K562 (cell line): ENCODE data around the gene VPS37B. TPM values are rescaled to one million over a fixed set of nuclear protein-coding genes. Genes with fewer than 3 reads are reported as not detected.

Experiments
- ATF3 ChIP-seq, 2 experiments: fragments of 450-650 bp in 1 of 2; sonication (generic) in 1 of 2; formaldehyde crosslinking in 1 of 2; IDR thresholded peaks in 1 of 2; conservative IDR thresholded peaks in 1 of 2; 2 replicates each; pipeline versions ENCODE4 v1.6.1 to v1.8.1; 2016 to 2023; ENCODE audit warnings: mild to moderate bottlenecking in 2 of 2, moderate library complexity in 2 of 2, inconsistent platforms in 1 of 2, missing genetic modification reagents in 1 of 2
- CREM ChIP-seq: IDR thresholded peaks from 2 replicates; pipeline ENCODE4 v1.6.1; 2014; ENCODE audit warnings: antibody characterized with exemption, low read depth
- FOXK2 ChIP-seq, 2 experiments: fragments of 450-650 bp; IDR thresholded peaks in 1 of 2; conservative IDR thresholded peaks in 1 of 2; 2 replicates each; pipeline ENCODE4 v1.6.1; 2016; ENCODE audit warnings: low read depth in 2 of 2, mild to moderate bottlenecking in 1 of 2
- JUND ChIP-seq, 2 experiments: IDR thresholded peaks; 2 replicates in 1 of 2; 3 replicates in 1 of 2; pipeline ENCODE4 v1.6.1; 2011; ENCODE audit warnings: borderline replicate concordance in 2 of 2, low read depth in 2 of 2, low read length in 2 of 2, improper control_type of control experiment in 1 of 2, missing biosample characterization in 1 of 2, missing genetic modification characterization in 1 of 2, missing genetic modification reagents in 1 of 2
- KDM4B ChIP-seq, 2 experiments: fragments of 450-650 bp in 1 of 2; sonication (generic) in 1 of 2; IDR thresholded peaks; 2 replicates each; pipeline ENCODE4 v1.6.1; 2016 to 2017; ENCODE audit warnings: borderline replicate concordance in 2 of 2, antibody characterized with exemption in 1 of 2, low read depth in 1 of 2, mild to moderate bottlenecking in 1 of 2
- MIER1 ChIP-seq: fragments of 450-650 bp; IDR thresholded peaks from 2 replicates; pipeline ENCODE4 v1.6.1; 2016; ENCODE audit warnings: antibody characterized with exemption, mild to moderate bottlenecking, low read depth
- PTRF ChIP-seq: fragments of 450-650 bp; IDR thresholded peaks from 2 replicates; pipeline ENCODE4 v1.6.1; 2016; ENCODE audit warnings: mild to moderate bottlenecking, missing genetic modification characterization, missing compliant biosample characterization
- RFX1 ChIP-seq: fragments of 450-650 bp; IDR thresholded peaks from 2 replicates; pipeline ENCODE4 v1.6.1; 2016; ENCODE audit warnings: mild to moderate bottlenecking, moderate library complexity
- TAF15 ChIP-seq: fragments of 200-400 bp; formaldehyde crosslinking; IDR thresholded peaks from 2 replicates; pipeline ENCODE4 v1.6.1; 2017; ENCODE audit warnings: mild to moderate bottlenecking, low read depth, low read length, moderate library complexity
- ZBTB26 ChIP-seq: fragments of 450-650 bp; formaldehyde crosslinking; IDR thresholded peaks from 2 replicates; pipeline ENCODE4 v1.4.0; 2022; ENCODE audit warnings: missing genetic modification characterization
- ZKSCAN3 ChIP-seq: fragments of 250-450 bp; sonication (Bioruptor Pico); IDR thresholded peaks from 2 replicates; pipeline ENCODE4 v1.4.0; 2020
- ZNF134 ChIP-seq: fragments of 250-450 bp; sonication (Bioruptor Pico); conservative IDR thresholded peaks from 2 replicates; pipeline ENCODE4 v1.4.0; 2020
- ZNF77 ChIP-seq: fragments of 250-450 bp; sonication (Bioruptor Pico); IDR thresholded peaks from 2 replicates; pipeline ENCODE4 v1.5.0; 2020
- polyA plus RNA-seq, 8 experiments: library from polyadenylated mRNA; depleted of rRNA in 4 of 8; stranded (reverse) in 5 of 8; unstranded in 3 of 8; fragments of >200 nt; fragmentation: Nextera tagmentation in 2 of 8; fragmentation: Illumina TruSeq in 1 of 8; extraction: Ambion mirVana in 2 of 8; extraction: Trizol in 1 of 8; gene quantifications; 2 replicates each; pipeline versions ENCODE4 v1.2.1 to v1.2.3, GENCODE V29; 2011 to 2014; ENCODE audit warnings: inconsistent platforms in 1 of 8, missing spikeins in 1 of 8
- total RNA-seq, 7 experiments: library from RNA; depleted of rRNA in 6 of 7; stranded (reverse); fragments of >200 nt in 6 of 7; fragmentation: Illumina TruSeq in 2 of 7; extraction: Trizol in 2 of 7; gene quantifications; 2 replicates each; pipeline versions ENCODE4 v1.2.1 to v1.2.3, GENCODE V29; 2011 to 2021; ENCODE audit warnings: low replicate concordance in 1 of 7
- TF ChIP-seq, protein P1 (sequence below): fragments of 250-450 bp; sonication (Bioruptor Pico); IDR thresholded peaks from 2 replicates; pipeline ENCODE4 v1.4.0; 2020; ENCODE audit warnings: mild to moderate bottlenecking, moderate library complexity, borderline replicate concordance
- TF ChIP-seq, protein P2 (sequence below): fragments of 450-650 bp; IDR thresholded peaks from 2 replicates; pipeline ENCODE4 v1.6.1; 2016; ENCODE audit warnings: mild to moderate bottlenecking
- TF ChIP-seq, protein P3 (sequence below): fragments of 250-450 bp; sonication (Bioruptor Pico); IDR thresholded peaks from 2 replicates; pipeline ENCODE4 v1.5.0; 2021
- TF ChIP-seq, protein P4 (sequence below): sonication (generic); formaldehyde crosslinking; IDR thresholded peaks from 2 replicates; pipeline ENCODE4 v1.8.1; 2022; ENCODE audit warnings: missing genetic modification reagents

VPS37B gene
- total and polyA plus RNA-seq, 9 of the 15 experiments (the other 6 are each of a cell fraction or from before 2014, with no cell fraction given), result 0.28 to 37.4 (median 17.9) TPM

DNA sequence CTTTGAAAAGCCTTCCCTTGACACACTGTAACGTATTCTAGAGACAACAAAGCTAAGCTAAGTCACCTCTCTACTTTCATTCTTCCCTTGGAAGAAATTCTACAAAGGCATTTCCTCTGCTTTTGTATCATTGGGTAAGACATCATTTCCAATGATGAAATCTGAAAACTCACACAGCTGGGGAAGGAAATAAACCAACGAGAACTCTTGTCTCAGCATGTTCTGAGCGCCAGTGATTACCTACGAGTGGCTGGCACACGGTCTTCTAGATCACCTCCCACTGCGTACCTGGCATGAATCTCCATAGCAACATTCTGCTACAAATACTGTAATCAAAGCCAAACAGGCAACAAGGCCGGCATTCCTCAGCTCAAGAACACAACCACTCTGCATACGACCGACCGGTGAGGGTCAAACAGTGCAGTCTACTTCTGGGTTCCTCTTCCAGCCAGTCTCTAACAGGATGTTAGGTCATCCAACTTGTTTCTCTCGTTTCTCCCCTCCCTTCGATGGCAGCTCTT lies 7.6 kb downstream of the VPS37B start (continued):
- no peak for TF ChIP-seq JUND (IDR thresholded peaks at IDR 0.05; ENCODE audit: borderline replicate concordance, low read depth, low read length)
- peak; percentile 12; the same call in 1 of the 3 replicates for TF ChIP-seq JUND (tag; IDR thresholded peaks at IDR 0.05; ENCODE audit: borderline replicate concordance, low read depth, low read length)
- TF ChIP-seq TAF15, result no peak
- TF ChIP-seq, protein P1, sequence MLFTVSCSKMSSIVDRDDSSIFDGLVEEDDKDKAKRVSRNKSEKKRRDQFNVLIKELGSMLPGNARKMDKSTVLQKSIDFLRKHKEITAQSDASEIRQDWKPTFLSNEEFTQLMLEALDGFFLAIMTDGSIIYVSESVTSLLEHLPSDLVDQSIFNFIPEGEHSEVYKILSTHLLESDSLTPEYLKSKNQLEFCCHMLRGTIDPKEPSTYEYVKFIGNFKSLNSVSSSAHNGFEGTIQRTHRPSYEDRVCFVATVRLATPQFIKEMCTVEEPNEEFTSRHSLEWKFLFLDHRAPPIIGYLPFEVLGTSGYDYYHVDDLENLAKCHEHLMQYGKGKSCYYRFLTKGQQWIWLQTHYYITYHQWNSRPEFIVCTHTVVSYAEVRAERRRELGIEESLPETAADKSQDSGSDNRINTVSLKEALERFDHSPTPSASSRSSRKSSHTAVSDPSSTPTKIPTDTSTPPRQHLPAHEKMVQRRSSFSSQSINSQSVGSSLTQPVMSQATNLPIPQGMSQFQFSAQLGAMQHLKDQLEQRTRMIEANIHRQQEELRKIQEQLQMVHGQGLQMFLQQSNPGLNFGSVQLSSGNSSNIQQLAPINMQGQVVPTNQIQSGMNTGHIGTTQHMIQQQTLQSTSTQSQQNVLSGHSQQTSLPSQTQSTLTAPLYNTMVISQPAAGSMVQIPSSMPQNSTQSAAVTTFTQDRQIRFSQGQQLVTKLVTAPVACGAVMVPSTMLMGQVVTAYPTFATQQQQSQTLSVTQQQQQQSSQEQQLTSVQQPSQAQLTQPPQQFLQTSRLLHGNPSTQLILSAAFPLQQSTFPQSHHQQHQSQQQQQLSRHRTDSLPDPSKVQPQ (CRISPR knock-in tag), result no peak
- TF ChIP-seq MIER1, result no peak
- peak; percentile 69 for TF ChIP-seq RFX1
- TF ChIP-seq, protein P2, sequence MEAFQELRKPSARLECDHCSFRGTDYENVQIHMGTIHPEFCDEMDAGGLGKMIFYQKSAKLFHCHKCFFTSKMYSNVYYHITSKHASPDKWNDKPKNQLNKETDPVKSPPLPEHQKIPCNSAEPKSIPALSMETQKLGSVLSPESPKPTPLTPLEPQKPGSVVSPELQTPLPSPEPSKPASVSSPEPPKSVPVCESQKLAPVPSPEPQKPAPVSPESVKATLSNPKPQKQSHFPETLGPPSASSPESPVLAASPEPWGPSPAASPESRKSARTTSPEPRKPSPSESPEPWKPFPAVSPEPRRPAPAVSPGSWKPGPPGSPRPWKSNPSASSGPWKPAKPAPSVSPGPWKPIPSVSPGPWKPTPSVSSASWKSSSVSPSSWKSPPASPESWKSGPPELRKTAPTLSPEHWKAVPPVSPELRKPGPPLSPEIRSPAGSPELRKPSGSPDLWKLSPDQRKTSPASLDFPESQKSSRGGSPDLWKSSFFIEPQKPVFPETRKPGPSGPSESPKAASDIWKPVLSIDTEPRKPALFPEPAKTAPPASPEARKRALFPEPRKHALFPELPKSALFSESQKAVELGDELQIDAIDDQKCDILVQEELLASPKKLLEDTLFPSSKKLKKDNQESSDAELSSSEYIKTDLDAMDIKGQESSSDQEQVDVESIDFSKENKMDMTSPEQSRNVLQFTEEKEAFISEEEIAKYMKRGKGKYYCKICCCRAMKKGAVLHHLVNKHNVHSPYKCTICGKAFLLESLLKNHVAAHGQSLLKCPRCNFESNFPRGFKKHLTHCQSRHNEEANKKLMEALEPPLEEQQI, result no peak
- TF ChIP-seq, protein P3, sequence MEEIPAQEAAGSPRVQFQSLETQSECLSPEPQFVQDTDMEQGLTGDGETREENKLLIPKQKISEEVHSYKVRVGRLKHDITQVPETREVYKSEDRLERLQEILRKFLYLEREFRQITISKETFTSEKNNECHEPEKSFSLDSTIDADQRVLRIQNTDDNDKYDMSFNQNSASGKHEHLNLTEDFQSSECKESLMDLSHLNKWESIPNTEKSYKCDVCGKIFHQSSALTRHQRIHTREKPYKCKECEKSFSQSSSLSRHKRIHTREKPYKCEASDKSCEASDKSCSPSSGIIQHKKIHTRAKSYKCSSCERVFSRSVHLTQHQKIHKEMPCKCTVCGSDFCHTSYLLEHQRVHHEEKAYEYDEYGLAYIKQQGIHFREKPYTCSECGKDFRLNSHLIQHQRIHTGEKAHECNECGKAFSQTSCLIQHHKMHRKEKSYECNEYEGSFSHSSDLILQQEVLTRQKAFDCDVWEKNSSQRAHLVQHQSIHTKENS, result no peak
- TF ChIP-seq CREM, result peak; percentile 49; the same call in 1 of the 2 replicates
- TF ChIP-seq KDM4B (IDR thresholded peaks at IDR 0.05; ENCODE audit: borderline replicate concordance in 2 of 2, low read depth in 1 of 2), result no peak
- peak; percentile 37 for TF ChIP-seq ATF3 (IDR thresholded peaks at IDR 0.05)
- TF ChIP-seq ATF3 (CRISPR knock-in tag; conservative IDR thresholded peaks at IDR 0.05), result no peak
- no peak for TF ChIP-seq FOXK2 (conservative IDR thresholded peaks at IDR 0.05 in 1 of 2, IDR thresholded peaks at IDR 0.05 in 1 of 2; ENCODE audit: low read depth in 2 of 2)
- no peak for TF ChIP-seq PTRF (tag)
- 0 out of 2 replicates have a peak, but pooled peaks have one; percentile 20 for TF ChIP-seq ZBTB26 (CRISPR knock-in tag)
- no peak for TF ChIP-seq ZNF134 (CRISPR knock-in tag)
- TF ChIP-seq, protein P4, sequence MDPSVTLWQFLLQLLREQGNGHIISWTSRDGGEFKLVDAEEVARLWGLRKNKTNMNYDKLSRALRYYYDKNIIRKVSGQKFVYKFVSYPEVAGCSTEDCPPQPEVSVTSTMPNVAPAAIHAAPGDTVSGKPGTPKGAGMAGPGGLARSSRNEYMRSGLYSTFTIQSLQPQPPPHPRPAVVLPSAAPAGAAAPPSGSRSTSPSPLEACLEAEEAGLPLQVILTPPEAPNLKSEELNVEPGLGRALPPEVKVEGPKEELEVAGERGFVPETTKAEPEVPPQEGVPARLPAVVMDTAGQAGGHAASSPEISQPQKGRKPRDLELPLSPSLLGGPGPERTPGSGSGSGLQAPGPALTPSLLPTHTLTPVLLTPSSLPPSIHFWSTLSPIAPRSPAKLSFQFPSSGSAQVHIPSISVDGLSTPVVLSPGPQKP (CRISPR knock-in tag), result no peak
- no peak for TF ChIP-seq ZKSCAN3 (CRISPR knock-in tag)
- no peak for TF ChIP-seq ZNF77 (CRISPR knock-in tag)
